Left lung (tissue), 10 donors: ENCODE results near the gene PFN4. TPM values are rescaled to one million over a fixed set of nuclear protein-coding genes. Genes with fewer than 3 reads are reported as not detected.
"Not testable (repeated sequence)": the region's sequence is repeated elsewhere in the genome, so short reads cannot be mapped to it uniquely, and the experiment has no call there.

Source experiments
- ATAC-seq: fragments of 200-7000 bp; cut with Tn5 transposase; one replicate; pipeline ENCODE4 v1.9.1; 2020; ENCODE audit warnings: moderate library complexity
- DNase-seq, 4 donors: peaks; one replicate each; pipeline ENCODE4 v3.0.0-alpha.2; 2013 to 2020
- H3K27ac ChIP-seq, 2 donors: fragments of 200-600 bp; sonication (generic) in 1 of 2; one replicate each; pipeline versions ENCODE4 v1.5.0 to v1.8.0; 2020 to 2021
- H3K27me3 ChIP-seq, 2 donors: fragments of 200-600 bp; sonication (generic) in 1 of 2; one replicate each; pipeline versions ENCODE4 v1.5.0 to v1.8.0; 2020 to 2021
- H3K36me3 ChIP-seq, 2 donors: fragments of 200-600 bp; sonication (generic) in 1 of 2; one replicate each; pipeline versions ENCODE4 v1.5.0 to v1.8.0; 2020 to 2021
- H3K4me1 ChIP-seq, 2 donors: fragments of 200-600 bp; one replicate each; pipeline ENCODE4 v1.8.0; 2021
- H3K4me3 ChIP-seq, 2 donors: fragments of 200-600 bp; sonication (generic) in 1 of 2; one replicate each; pipeline versions ENCODE4 v1.5.0 to v1.8.0; 2020 to 2021; ENCODE audit warnings: mild to moderate bottlenecking in 1 of 2
- H3K9me3 ChIP-seq, 2 donors: fragments of 200-600 bp; sonication (generic) in 1 of 2; one replicate each; pipeline versions ENCODE4 v1.5.0 to v1.8.0; 2020 to 2021
- intact Hi-C, 2 donors: fragments of 100-400 bp; cut with DNase I; formaldehyde crosslinking; loops; one replicate each; pipeline versions ENCODE4 v1.11.2 to v1.14.2; 2022
- polyA plus RNA-seq, 6 donors: library from polyadenylated mRNA; unstranded; fragments of 120-200 nt; gene quantifications; one replicate each; pipeline ENCODE4 v1.2.1, GENCODE V29; 2013; ENCODE audit not compliant: insufficient read length in 6 of 6
- total RNA-seq, 2 donors: library from RNA; stranded (reverse); fragmentation: NEBNext Ultra II Directional; extraction: Animal tissue kit (Norgen Biotek cat#: 25700); gene quantifications; one replicate each; pipeline ENCODE4 v1.2.1, GENCODE V29; 2021
- TF ChIP-seq, protein P1 (sequence below), 2 donors: fragments of 200-600 bp; sonication (generic) in 1 of 2; IDR thresholded peaks; one replicate each; pipeline versions ENCODE4 v1.5.0 to v1.8.0; 2021; ENCODE audit warnings: antibody characterized with exemption in 2 of 2
- donor health status: DM: no; HTN: yes; CAD: no.
- donor health status: DM: no; HTN: no; CAD: no.

Gene PFN4
- total and polyA plus RNA-seq, 8 donors = 0.29 to 3.9 (median 2.4) TPM

DNA sequence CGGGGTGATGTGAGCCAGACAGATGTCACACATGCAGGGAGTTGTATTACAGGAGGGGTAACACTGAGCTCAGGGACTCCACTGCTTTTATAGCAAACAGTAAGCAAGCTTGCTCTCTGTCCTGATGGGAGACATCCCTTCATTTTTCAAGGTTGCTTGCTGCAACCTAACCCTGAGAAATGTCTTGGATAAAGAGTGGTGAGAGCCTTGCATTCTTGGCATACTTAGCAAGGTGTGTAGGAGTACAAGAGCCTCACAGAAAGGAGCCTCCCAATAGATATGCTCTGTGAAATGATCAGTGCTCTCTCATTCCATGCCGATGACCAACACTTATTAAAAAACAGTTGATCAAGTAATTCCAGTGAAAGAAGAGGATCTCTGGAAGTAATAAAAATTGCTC is 8.1 kb downstream of the PFN4 start:
- TF ChIP-seq, protein P1, sequence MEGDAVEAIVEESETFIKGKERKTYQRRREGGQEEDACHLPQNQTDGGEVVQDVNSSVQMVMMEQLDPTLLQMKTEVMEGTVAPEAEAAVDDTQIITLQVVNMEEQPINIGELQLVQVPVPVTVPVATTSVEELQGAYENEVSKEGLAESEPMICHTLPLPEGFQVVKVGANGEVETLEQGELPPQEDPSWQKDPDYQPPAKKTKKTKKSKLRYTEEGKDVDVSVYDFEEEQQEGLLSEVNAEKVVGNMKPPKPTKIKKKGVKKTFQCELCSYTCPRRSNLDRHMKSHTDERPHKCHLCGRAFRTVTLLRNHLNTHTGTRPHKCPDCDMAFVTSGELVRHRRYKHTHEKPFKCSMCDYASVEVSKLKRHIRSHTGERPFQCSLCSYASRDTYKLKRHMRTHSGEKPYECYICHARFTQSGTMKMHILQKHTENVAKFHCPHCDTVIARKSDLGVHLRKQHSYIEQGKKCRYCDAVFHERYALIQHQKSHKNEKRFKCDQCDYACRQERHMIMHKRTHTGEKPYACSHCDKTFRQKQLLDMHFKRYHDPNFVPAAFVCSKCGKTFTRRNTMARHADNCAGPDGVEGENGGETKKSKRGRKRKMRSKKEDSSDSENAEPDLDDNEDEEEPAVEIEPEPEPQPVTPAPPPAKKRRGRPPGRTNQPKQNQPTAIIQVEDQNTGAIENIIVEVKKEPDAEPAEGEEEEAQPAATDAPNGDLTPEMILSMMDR (IDR thresholded peaks at IDR 0.05) = no peak
- Histone ChIP-seq H3K27me3 (no peaks in the 10 kb centered on the region), H3K4me3 (no peak overlapping the region), H3K27ac (no peak overlapping the region), H3K36me3 (peaks cover 0 to 7% of the 10 kb centered on the region in 2 donors), H3K4me1 (no peaks in the 10 kb centered on the region), H3K9me3 (peaks cover 0 to 3% of the 10 kb centered on the region in 2 donors)
- intact Hi-C loops = no loop called here
- ATAC-seq = no peak
- no peak for DNase-seq

DNA sequence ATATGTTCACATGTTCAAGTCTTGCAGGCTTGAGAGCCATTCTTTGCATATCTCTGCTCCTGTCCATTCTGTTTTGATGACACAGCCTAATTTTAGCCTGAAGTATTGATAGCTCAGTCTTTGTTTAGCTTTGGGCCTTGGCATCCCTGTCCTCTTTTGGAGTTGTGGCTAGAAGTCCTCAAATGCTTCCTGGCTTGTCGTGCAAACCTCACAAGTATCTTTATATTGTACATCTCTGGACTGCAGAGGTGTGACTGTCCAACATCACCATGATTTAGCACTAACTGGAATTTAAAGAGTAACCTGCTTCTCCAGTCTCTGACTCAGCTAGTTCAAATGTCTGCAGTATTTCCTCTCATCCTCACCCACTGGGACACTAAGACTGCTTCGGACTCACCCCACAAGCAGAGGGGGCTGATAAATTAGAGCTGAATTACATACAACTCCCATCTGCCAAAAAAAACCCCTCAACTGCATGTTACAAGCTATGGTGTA is 11.7 kb downstream of the PFN4 start:
- Histone ChIP-seq H3K9me3 (peaks cover 0 to 3% of the 10 kb centered on the region in 2 donors), H3K4me3 (no peak overlapping the region), H3K4me1 (no peaks in the 10 kb centered on the region), H3K27ac (no peak overlapping the region), H3K36me3 (peaks cover 0 to 7% of the 10 kb centered on the region in 2 donors), H3K27me3 (no peaks in the 10 kb centered on the region)
- DNase-seq (no peak), ATAC-seq (peak; percentile 51)
- intact Hi-C loops = no loop called here
- TF ChIP-seq, protein P1 (IDR thresholded peaks at IDR 0.05) = no peak

- Histone ChIP-seq H3K27ac (no peak overlapping the region), H3K9me3 (peaks cover 0 to 3% of the 10 kb centered on the region in 2 donors), H3K4me3 (no peak overlapping the region), H3K4me1 (no peaks in the 10 kb centered on the region), H3K27me3 (no peaks in the 10 kb centered on the region), H3K36me3 (peaks cover 0 to 7% of the 10 kb centered on the region in 2 donors)
- ATAC-seq = peak; percentile 79
- DNase-seq = no peak
- TF ChIP-seq, protein P1 (IDR thresholded peaks at IDR 0.05) = no peak
- intact Hi-C loops = no loop called here
Observed at GRCh38 chr2:24110660-24111303, 12.4 kb downstream of the PFN4 start.

GRCh38 chr2:24109431-24109830 is 13.7 kb downstream of the PFN4 start:
- H3K27me3 ChIP-seq, DNase-seq, H3K27ac ChIP-seq, intact Hi-C loops, ATAC-seq, H3K4me3 ChIP-seq, H3K9me3 ChIP-seq, H3K36me3 ChIP-seq, H3K4me1 ChIP-seq: not testable (repeated sequence)

- H3K36me3 ChIP-seq = peaks cover 0 to 22% of the 10 kb centered on the region in 2 donors
- no peaks in the 10 kb centered on the region for H3K4me1 ChIP-seq
- H3K27me3 ChIP-seq = no peaks in the 10 kb centered on the region
- intact Hi-C loops = no loop called here
- ATAC-seq (no peak), DNase-seq (no peak)
- TF ChIP-seq, protein P1 (IDR thresholded peaks at IDR 0.05) = no peak
- H3K27ac ChIP-seq = no peak overlapping the region
- H3K9me3 ChIP-seq = no peaks in the 10 kb centered on the region
- no peak overlapping the region for H3K4me3 ChIP-seq
Observed at GRCh38 chr2:24107336-24107735, 15.8 kb downstream of the PFN4 start.

DNA sequence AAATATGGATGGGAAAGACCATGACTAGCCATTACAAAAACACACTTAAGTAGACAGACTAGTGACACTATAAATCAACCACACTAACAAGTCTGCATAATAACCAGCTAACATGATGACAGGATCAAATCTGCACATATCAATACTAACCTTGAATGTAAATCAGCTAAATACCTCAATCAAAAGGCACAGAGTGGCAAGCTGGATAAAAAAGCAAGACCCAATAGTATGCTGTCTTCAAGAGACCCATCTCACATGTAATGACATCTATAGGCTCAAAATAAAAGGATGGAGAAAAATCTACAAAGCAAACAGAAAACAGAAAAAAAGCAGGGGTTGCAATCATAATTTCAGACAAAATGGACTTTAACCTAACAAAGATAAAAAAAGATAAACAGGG is 16.3 kb downstream of the PFN4 start:
- intact Hi-C loops = no loop called here
- Histone ChIP-seq H3K9me3 (no peaks in the 10 kb centered on the region), H3K36me3 (peaks cover 0 to 22% of the 10 kb centered on the region in 2 donors), H3K4me3 (no peak overlapping the region), H3K27ac (no peak overlapping the region), H3K27me3 (no peaks in the 10 kb centered on the region), H3K4me1 (no peaks in the 10 kb centered on the region)
- ATAC-seq (no peak), DNase-seq (no peak)
- TF ChIP-seq, protein P1 (IDR thresholded peaks at IDR 0.05) = no peak
